ENCODE measurements around the gene SH3D21.
A peak's percentile ranks its signal among the peaks of the same experiment; 100 is the strongest.

The SH3D21 gene

DNA sequence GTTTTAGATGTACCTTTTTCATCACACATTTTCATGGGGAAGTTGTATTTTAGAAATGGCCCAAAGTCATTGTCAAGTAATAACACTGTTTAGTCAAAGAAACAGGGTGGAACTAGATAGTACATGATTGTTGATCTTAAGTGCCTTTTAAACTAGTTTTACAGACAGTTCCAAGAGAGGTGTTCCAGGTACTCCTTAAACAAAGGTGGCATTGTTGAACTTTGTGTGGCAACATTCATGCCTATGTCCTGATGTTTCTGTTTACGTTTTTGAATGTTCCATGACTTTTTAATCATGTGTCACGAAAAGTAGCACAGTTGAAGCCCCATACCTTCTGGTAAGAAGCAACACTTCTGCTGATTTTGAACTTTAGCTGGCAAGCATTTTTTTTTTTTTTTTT, 9.1 kb upstream of the SH3D21 start:
- Mint-ChIP-seq H3K27me3 (ENCODE audit: low read depth) (peaks cover 4% of the 10 kb centered on the region), H3K36me3 (ENCODE audit: low read depth) (peaks cover 66% of the 10 kb centered on the region), H3K27ac (no peak overlapping the region), H3K9me3 (no peaks in the 10 kb centered on the region), H3K4me3 (no peak overlapping the region), H3K4me1 (no peaks in the 10 kb centered on the region)
- TF ChIP-seq, protein P1, sequence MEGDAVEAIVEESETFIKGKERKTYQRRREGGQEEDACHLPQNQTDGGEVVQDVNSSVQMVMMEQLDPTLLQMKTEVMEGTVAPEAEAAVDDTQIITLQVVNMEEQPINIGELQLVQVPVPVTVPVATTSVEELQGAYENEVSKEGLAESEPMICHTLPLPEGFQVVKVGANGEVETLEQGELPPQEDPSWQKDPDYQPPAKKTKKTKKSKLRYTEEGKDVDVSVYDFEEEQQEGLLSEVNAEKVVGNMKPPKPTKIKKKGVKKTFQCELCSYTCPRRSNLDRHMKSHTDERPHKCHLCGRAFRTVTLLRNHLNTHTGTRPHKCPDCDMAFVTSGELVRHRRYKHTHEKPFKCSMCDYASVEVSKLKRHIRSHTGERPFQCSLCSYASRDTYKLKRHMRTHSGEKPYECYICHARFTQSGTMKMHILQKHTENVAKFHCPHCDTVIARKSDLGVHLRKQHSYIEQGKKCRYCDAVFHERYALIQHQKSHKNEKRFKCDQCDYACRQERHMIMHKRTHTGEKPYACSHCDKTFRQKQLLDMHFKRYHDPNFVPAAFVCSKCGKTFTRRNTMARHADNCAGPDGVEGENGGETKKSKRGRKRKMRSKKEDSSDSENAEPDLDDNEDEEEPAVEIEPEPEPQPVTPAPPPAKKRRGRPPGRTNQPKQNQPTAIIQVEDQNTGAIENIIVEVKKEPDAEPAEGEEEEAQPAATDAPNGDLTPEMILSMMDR (IDR thresholded peaks at IDR 0.05; ENCODE audit: unreplicated experiment in 3 of 3), result no peak

DNA sequence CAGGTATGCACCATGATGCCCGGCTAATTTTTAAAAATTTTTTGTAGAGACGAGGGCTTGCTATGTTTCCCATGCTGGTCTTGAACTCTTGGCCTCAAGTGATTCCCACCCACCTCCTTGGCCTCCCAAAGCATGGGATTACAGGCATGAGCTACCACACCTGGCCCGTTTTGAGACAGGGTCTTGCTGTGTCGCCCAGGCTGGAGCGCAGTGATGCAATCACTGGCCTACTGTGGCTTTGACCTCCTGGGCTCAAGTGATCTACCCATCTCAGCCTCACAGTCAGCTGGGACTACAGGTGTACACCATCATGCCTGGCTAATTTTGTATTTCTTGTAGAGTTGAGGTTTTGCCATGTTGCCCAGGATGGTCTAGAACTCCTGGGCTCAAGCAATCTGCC, 7.5 kb upstream of the SH3D21 start:
- Mint-ChIP-seq H3K4me1 (no peaks in the 10 kb centered on the region), H3K27me3 (ENCODE audit: low read depth) (peaks cover 4% of the 10 kb centered on the region), H3K36me3 (ENCODE audit: low read depth) (peaks cover 68% of the 10 kb centered on the region), H3K27ac (no peak overlapping the region), H3K9me3 (no peaks in the 10 kb centered on the region), H3K4me3 (no peak overlapping the region)
- TF ChIP-seq, protein P1 (IDR thresholded peaks at IDR 0.05; ENCODE audit: unreplicated experiment in 3 of 3), result no peak

GRCh38 chr1:36300526-36300925, 5.6 kb upstream of the SH3D21 start:
- H3K27ac Mint-ChIP-seq, result no peak overlapping the region
- no peaks in the 10 kb centered on the region for H3K9me3 Mint-ChIP-seq
- no peak overlapping the region for H3K4me3 Mint-ChIP-seq
- H3K4me1 Mint-ChIP-seq, result no peaks in the 10 kb centered on the region
- peaks cover 4% of the 10 kb centered on the region for H3K27me3 Mint-ChIP-seq (ENCODE audit: low read depth)
- H3K36me3 Mint-ChIP-seq (ENCODE audit: low read depth), result peaks cover 65% of the 10 kb centered on the region
- TF ChIP-seq, protein P1 (IDR thresholded peaks at IDR 0.05; ENCODE audit: unreplicated experiment in 3 of 3), result no peak

DNA sequence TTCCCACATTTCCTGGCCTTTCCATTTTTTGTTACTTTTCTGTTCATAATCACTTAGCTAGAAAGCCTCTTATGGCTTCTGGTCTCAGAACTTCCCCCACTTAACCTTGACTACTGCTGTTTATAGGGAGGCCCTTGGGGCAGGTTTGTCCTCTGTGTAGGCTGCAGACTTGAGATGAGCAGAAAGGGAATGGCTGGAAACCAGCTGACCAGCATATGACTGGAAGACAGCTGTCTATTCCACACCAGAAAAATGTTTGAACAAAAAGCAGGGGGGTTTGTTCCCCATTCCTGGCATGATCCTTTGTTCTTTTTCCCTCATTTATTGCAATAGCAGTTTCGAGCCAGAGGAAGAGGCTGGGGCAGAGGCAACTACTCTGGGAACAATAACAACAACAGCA, 4.9 kb upstream of the SH3D21 start:
- Mint-ChIP-seq H3K27ac (peak overlapping the region in 2 of 3 experiments; percentile 49 to 67), H3K4me1 (no peaks in the 10 kb centered on the region), H3K4me3 (no peak overlapping the region), H3K27me3 (ENCODE audit: low read depth) (peaks cover 4% of the 10 kb centered on the region), H3K36me3 (ENCODE audit: low read depth) (peaks cover 60% of the 10 kb centered on the region), H3K9me3 (no peaks in the 10 kb centered on the region)
- TF ChIP-seq, protein P1 (IDR thresholded peaks at IDR 0.05; ENCODE audit: unreplicated experiment in 3 of 3), result no peak

DNA sequence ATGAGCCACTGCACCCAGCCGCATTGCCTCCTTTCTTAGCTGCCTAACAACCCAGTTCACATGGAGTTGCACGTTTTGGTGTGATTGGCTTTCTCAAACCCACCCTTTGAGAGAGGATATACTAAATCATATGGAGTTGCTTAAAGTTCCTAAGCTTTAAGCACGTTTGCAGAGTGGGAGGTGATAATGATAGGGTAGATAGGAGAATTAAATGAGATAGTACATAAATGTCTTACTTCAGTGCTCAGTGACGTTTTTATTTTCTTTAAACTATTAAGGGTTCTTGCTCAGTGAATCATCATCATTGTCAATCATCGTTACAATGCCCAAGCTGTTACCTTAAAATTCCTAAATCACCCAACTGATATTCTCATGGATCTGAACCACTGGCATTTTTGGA, 2.9 kb upstream of the SH3D21 start:
- Mint-ChIP-seq H3K27me3 (ENCODE audit: low read depth) (peaks cover 8% of the 10 kb centered on the region), H3K36me3 (ENCODE audit: low read depth) (peaks cover 51% of the 10 kb centered on the region), H3K9me3 (no peaks in the 10 kb centered on the region), H3K4me3 (peak overlapping the region in 1 of 3 experiments; percentile 15), H3K4me1 (peaks cover 5% of the 10 kb centered on the region), H3K27ac (no peak overlapping the region)
- TF ChIP-seq, protein P1 (IDR thresholded peaks at IDR 0.05; ENCODE audit: unreplicated experiment in 3 of 3), result no peak

GRCh38 chr1:36303650-36304360, 2.4 kb upstream of the SH3D21 start:
- Mint-ChIP-seq H3K36me3 (ENCODE audit: low read depth) (peaks cover 54% of the 10 kb centered on the region), H3K9me3 (no peaks in the 10 kb centered on the region), H3K4me3 (peak overlapping the region in 2 of 3 experiments; percentile 15 to 42), H3K27ac (no peak overlapping the region), H3K4me1 (peaks cover 5% of the 10 kb centered on the region), H3K27me3 (ENCODE audit: low read depth) (peaks cover 8% of the 10 kb centered on the region)
- TF ChIP-seq, protein P1 (IDR thresholded peaks at IDR 0.05; ENCODE audit: unreplicated experiment in 3 of 3), result no peak

All from nephron (organoid).